ENCODE measurements around the gene MARK2. TPM values are rescaled to one million over a fixed set of nuclear protein-coding genes. Genes with fewer than 3 reads are reported as not detected.

The MARK2 gene
- total RNA-seq, 1 experiment from 2014 or later: 39.8 TPM

- Histone ChIP-seq H3K9ac (ENCODE audit: low read length) (no peak overlapping the region), H3K4me3 (replicated peaks in 1 of 2; ENCODE audit: low read depth in 1 of 2, low read length in 2 of 2) (no peak overlapping the region), H3K4me1 (ENCODE audit: control insufficient read depth in 1 of 2, insufficient read depth in 2 of 2, low read length in 2 of 2) (no peaks in the 10 kb centered on the region), H3K9me3 (ENCODE audit: control insufficient read depth in 1 of 2, insufficient read depth in 1 of 2, low read depth in 1 of 2, low read length in 2 of 2) (peaks cover 7 to 8% of the 10 kb centered on the region in 2 experiments; a peak in 3 of 4 replicates), H3K4me2 (ENCODE audit: low read length) (no peak overlapping the region), H3K36me3 (ENCODE audit: control insufficient read depth in 1 of 2, insufficient read depth in 2 of 2, low read length in 2 of 2) (no peaks in the 10 kb centered on the region), H3K79me2 (ENCODE audit: insufficient read depth, low read length) (no peaks in the 10 kb centered on the region), H3K27ac (ENCODE audit: low read depth, low read length) (no peak overlapping the region), H2AFZ (ENCODE audit: low read depth, low read length, poor library complexity, severe bottlenecking) (no peak overlapping the region), H3K27me3 (ENCODE audit: insufficient read depth, low read length) (no peaks in the 10 kb centered on the region), H4K20me1 (ENCODE audit: insufficient read depth) (no peaks in the 10 kb centered on the region), H3K9me2 (ENCODE audit: insufficient read depth) (no peaks in the 10 kb centered on the region)
- DNase-seq (ENCODE audit: low read depth, low spot score) (no peak), ATAC-seq (no peak)
- ChIA-PET RAD21 (ENCODE audit: low non-redundant PET in 1 of 2, low total read pairs in 2 of 2, uncharacterized antibody in 2 of 2, unreplicated experiment in 2 of 2) (no interaction called here), POLR2A (no interaction called here), CTCF (no interaction called here)
- intact Hi-C loops (cut with micrococcal nuclease): no loop called here
- no TSS peak for BruUV-seq (replicated peaks)
- no peak for TF ChIP-seq CTCF (IDR thresholded peaks at IDR 0.05 in 2 of 3, conservative IDR thresholded peaks at IDR 0.05 in 1 of 3; ENCODE audit: borderline replicate concordance in 1 of 3, insufficient read depth in 1 of 3, low read depth in 2 of 3, low read length in 2 of 3)
Observed at GRCh38 chr11:63793161-63793560, 45.7 kb upstream of the MARK2 start.

- H3K36me3 ChIP-seq (ENCODE audit: control insufficient read depth in 1 of 2, insufficient read depth in 2 of 2, low read length in 2 of 2): no peaks in the 10 kb centered on the region
- H3K27me3 ChIP-seq (ENCODE audit: insufficient read depth, low read length): no peaks in the 10 kb centered on the region
- H3K9me2 ChIP-seq (ENCODE audit: insufficient read depth): no peaks in the 10 kb centered on the region
- H3K79me2 ChIP-seq (ENCODE audit: insufficient read depth, low read length): no peaks in the 10 kb centered on the region
- H3K27ac ChIP-seq (ENCODE audit: low read depth, low read length): no peak overlapping the region
- intact Hi-C loops (cut with micrococcal nuclease): no loop called here
- H3K4me2 ChIP-seq (ENCODE audit: low read length): no peak overlapping the region
- ATAC-seq (no peak), DNase-seq (ENCODE audit: low read depth, low spot score) (no peak)
- BruUV-seq (replicated peaks): no TSS peak
- H3K4me3 ChIP-seq (replicated peaks in 1 of 2; ENCODE audit: low read depth in 1 of 2, low read length in 2 of 2): no peak overlapping the region
- ChIA-PET CTCF (no interaction called here), POLR2A (no interaction called here), RAD21 (ENCODE audit: low non-redundant PET in 1 of 2, low total read pairs in 2 of 2, uncharacterized antibody in 2 of 2, unreplicated experiment in 2 of 2) (no interaction called here)
- H2AFZ ChIP-seq (ENCODE audit: low read depth, low read length, poor library complexity, severe bottlenecking): no peak overlapping the region
- peaks cover 7 to 8% of the 10 kb centered on the region in 2 experiments; a peak in 3 of 4 replicates for H3K9me3 ChIP-seq (ENCODE audit: control insufficient read depth in 1 of 2, insufficient read depth in 1 of 2, low read depth in 1 of 2, low read length in 2 of 2)
- TF ChIP-seq SRF (IDR thresholded peaks at IDR 0.05; ENCODE audit: low read depth): no peak
- no peak for TF ChIP-seq REST (IDR thresholded peaks at IDR 0.05; ENCODE audit: low read depth)
- TF ChIP-seq ATF3 (IDR thresholded peaks at IDR 0.05): no peak
- TF ChIP-seq FOSL1 (IDR thresholded peaks at IDR 0.05; ENCODE audit: low read depth): no peak
- no peak for TF ChIP-seq ZNF274 (IDR thresholded peaks at IDR 0.05; ENCODE audit: low read depth, low read length)
- TF ChIP-seq JUND (IDR thresholded peaks at IDR 0.05): no peak
- no peak for TF ChIP-seq EZH2phosphoT487 (IDR thresholded peaks at IDR 0.05; ENCODE audit: borderline replicate concordance)
- no peak for TF ChIP-seq ZBTB33 (IDR thresholded peaks at IDR 0.05; ENCODE audit: extremely low read depth, insufficient replicate concordance, low read length)
- H3K4me1 ChIP-seq (ENCODE audit: control insufficient read depth in 1 of 2, insufficient read depth in 2 of 2, low read length in 2 of 2): no peaks in the 10 kb centered on the region
- no peak overlapping the region for H3K9ac ChIP-seq (ENCODE audit: low read length)
- no peaks in the 10 kb centered on the region for H4K20me1 ChIP-seq (ENCODE audit: insufficient read depth)
Observed at GRCh38 chr11:63795066-63795465, 43.8 kb upstream of the MARK2 start.
